Adrenal gland (tissue), 12 donors: ENCODE measurements around the gene CNNM2. TPM values are rescaled to one million over a fixed set of nuclear protein-coding genes. Genes with fewer than 3 reads are reported as not detected.
A peak's percentile ranks its signal among the peaks of the same experiment; 100 is the strongest.

Source experiments
- DNase-seq, 7 donors: peaks; one replicate each; pipeline ENCODE4 v3.0.0-alpha.2; 2019 to 2020
- H3K27ac ChIP-seq, 5 donors: fragments of 200-600 bp; sonication (generic) in 4 of 5; 1 replicate in 3 of 5; 2 replicates in 2 of 5; pipeline versions ENCODE4 v1.5.1 to v1.8.0; 2016 to 2020; ENCODE audit warnings: mild to moderate bottlenecking in 1 of 5
- H3K27me3 ChIP-seq: fragments of 200-600 bp; 2 replicates; pipeline ENCODE4 v1.8.0; 2021
- H3K36me3 ChIP-seq, 2 donors: fragments of 200-600 bp; replicated peaks in 1 of 2; 1 replicate in 1 of 2; 2 replicates in 1 of 2; pipeline versions ENCODE4 v1.5.1 to v1.8.0; 2018 to 2022
- H3K4me1 ChIP-seq, 2 donors: fragments of 200-600 bp; replicated peaks in 1 of 2; 1 replicate in 1 of 2; 2 replicates in 1 of 2; pipeline versions ENCODE4 v1.5.1 to v1.8.0; 2018 to 2021
- H3K4me3 ChIP-seq, 4 donors: fragments of 200-600 bp; sonication (generic) in 3 of 4; one replicate each; pipeline ENCODE4 v1.5.1; 2016 to 2018
- H3K9me3 ChIP-seq, 3 donors: fragments of 200-600 bp; sonication (generic) in 1 of 3; replicated peaks in 1 of 3; 1 replicate in 2 of 3; 2 replicates in 1 of 3; pipeline versions ENCODE4 v1.5.1 to v1.8.0; 2016 to 2021
- POLR2A ChIP-seq, 2 donors: fragments of 450-650 bp; IDR thresholded peaks; one replicate each; pipeline ENCODE4 v1.6.1; 2017; ENCODE audit warnings: antibody characterized with exemption in 2 of 2, mild to moderate bottlenecking in 2 of 2, moderate library complexity in 1 of 2
- WGBS, 4 donors: extraction: QIAGEN DNeasy Blood & Tissue Kit in 2 of 4; methylation state at CpG; one replicate each; pipeline versions ENCODE4 v1.1.5 to v1.1.7; 2013 to 2017; 5-methylcytosine and 5-hydroxymethylcytosine counted together
- intact Hi-C, 2 donors: fragments of 100-400 bp; cut with DNase I; formaldehyde crosslinking; loops; one replicate each; pipeline versions ENCODE4 v1.14.1 to v1.15.0; 2022 to 2023
- polyA plus RNA-seq, 3 donors: library from polyadenylated mRNA; stranded (reverse); fragments of 200-250 nt in 2 of 3; fragments of 350-450 nt in 1 of 3; fragmentation: Illumina TruSeq in 1 of 3; extraction: RNeasy Lipid Tissue Mini Kit (QIAGEN cat#74804) in 1 of 3; gene quantifications; one replicate each; pipeline ENCODE4 v1.2.3, GENCODE V29; 2013 to 2014
- total RNA-seq, 9 donors: library from RNA; depleted of rRNA in 4 of 9; stranded (reverse); fragments of >200 nt in 4 of 9; fragments of 120-200 nt in 1 of 9; fragmentation: NEBNext Ultra II Directional in 1 of 9; extraction: Animal tissue kit (Norgen Biotek cat#: 25700) in 1 of 9; gene quantifications; one replicate each; pipeline versions ENCODE4 v1.1.0 to v1.2.4, GENCODE V29; 2013 to 2023
- TF ChIP-seq, protein P1 (sequence below), 6 experiments: fragments of 450-650 bp in 4 of 6; fragments of 200-600 bp in 2 of 6; sonication (generic) in 1 of 6; IDR thresholded peaks; 1 replicate in 5 of 6; 2 replicates in 1 of 6; pipeline versions ENCODE4 v1.5.1 to v1.8.0; 2016 to 2021; ENCODE audit warnings: antibody characterized with exemption in 6 of 6, mild to moderate bottlenecking in 2 of 6, moderate library complexity in 1 of 6
- donor health status: healthy with polysubstance abuse.
- donor health status: Bipolar disorder and iron deficiency.
- donor health status: DM: yes; HTN: yes; CAD: no.
- donor health status: DM: no; HTN: no; CAD: no.
- donor health status: DM: no; HTN: no; CAD: no.
- donor health status: DM: yes; HTN: yes; CAD: no.

Gene CNNM2
- total and polyA plus RNA-seq, 12 donors = 5.4 to 52.0 (median 36.6) TPM

- H3K4me1 ChIP-seq = peaks cover 5 to 6% of the 10 kb centered on the region in 2 donors
- intact Hi-C loops = no loop called here
- H3K9me3 ChIP-seq = no peaks in the 10 kb centered on the region
- DNase-seq = no peak
- no peaks in the 10 kb centered on the region for H3K27me3 ChIP-seq
- TF ChIP-seq, protein P1, sequence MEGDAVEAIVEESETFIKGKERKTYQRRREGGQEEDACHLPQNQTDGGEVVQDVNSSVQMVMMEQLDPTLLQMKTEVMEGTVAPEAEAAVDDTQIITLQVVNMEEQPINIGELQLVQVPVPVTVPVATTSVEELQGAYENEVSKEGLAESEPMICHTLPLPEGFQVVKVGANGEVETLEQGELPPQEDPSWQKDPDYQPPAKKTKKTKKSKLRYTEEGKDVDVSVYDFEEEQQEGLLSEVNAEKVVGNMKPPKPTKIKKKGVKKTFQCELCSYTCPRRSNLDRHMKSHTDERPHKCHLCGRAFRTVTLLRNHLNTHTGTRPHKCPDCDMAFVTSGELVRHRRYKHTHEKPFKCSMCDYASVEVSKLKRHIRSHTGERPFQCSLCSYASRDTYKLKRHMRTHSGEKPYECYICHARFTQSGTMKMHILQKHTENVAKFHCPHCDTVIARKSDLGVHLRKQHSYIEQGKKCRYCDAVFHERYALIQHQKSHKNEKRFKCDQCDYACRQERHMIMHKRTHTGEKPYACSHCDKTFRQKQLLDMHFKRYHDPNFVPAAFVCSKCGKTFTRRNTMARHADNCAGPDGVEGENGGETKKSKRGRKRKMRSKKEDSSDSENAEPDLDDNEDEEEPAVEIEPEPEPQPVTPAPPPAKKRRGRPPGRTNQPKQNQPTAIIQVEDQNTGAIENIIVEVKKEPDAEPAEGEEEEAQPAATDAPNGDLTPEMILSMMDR (IDR thresholded peaks at IDR 0.05) = no peak
- no peak for TF ChIP-seq POLR2A (IDR thresholded peaks at IDR 0.05)
- no peak overlapping the region for H3K4me3 ChIP-seq
- H3K36me3 ChIP-seq = peaks cover 0 to 3% of the 10 kb centered on the region in 2 donors
- WGBS, 4 donors = 92 to 95% (median 93%) methylated on average over 2 of the region's 2 CpGs
- H3K27ac ChIP-seq = no peak overlapping the region
Measured at GRCh38 chr10:102930720-102931119, 12.6 kb downstream of the CNNM2 start.

DNA sequence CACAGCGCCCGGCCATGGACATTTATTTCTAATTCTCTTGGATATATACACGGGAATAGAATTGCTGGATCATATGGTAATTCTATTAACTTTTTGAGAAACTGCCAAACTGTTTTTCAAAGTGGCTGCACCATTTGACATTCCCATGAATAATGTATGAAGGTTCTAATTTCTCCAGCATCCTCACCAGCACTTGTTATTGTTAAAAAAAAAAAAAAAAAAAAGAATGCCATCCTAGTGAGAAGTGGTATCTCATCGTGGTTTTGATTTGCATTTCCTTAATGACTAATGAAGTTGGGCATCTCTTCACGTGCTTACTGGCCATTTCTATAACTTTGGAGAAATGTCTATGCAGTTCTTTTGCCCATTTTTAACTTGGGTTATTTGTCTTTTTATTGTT, 13.5 kb downstream of the CNNM2 start:
- Histone ChIP-seq H3K9me3 (no peaks in the 10 kb centered on the region), H3K4me3 (no peak overlapping the region), H3K27ac (no peak overlapping the region), H3K27me3 (no peaks in the 10 kb centered on the region), H3K4me1 (peaks cover 5 to 6% of the 10 kb centered on the region in 2 donors), H3K36me3 (peaks cover 0 to 3% of the 10 kb centered on the region in 2 donors)
- 83 to 93% (median 90%) methylated on average over 5 of the region's 5 CpGs for WGBS, 4 donors
- intact Hi-C loops = no loop called here
- no peak for DNase-seq
- TF ChIP-seq, protein P1 (IDR thresholded peaks at IDR 0.05) = no peak
- no peak for TF ChIP-seq POLR2A (IDR thresholded peaks at IDR 0.05)

- peak in 1 of 7 donors; percentile 25 for DNase-seq
- Histone ChIP-seq H3K4me3 (no peak overlapping the region), H3K9me3 (no peaks in the 10 kb centered on the region), H3K36me3 (peaks cover 0 to 3% of the 10 kb centered on the region in 2 donors), H3K27ac (peak overlapping the region in 1 of 5 donors; percentile 47), H3K4me1 (no peaks in the 10 kb centered on the region), H3K27me3 (no peaks in the 10 kb centered on the region)
- WGBS, 4 donors = 90 to 98% (median 96%) methylated on average over 4 of the region's 4 CpGs
- TF ChIP-seq POLR2A (IDR thresholded peaks at IDR 0.05) = no peak
- TF ChIP-seq, protein P1 (IDR thresholded peaks at IDR 0.05) = no peak
- intact Hi-C loops = no loop called here
Measured at GRCh38 chr10:102935505-102935904, 17.4 kb downstream of the CNNM2 start.

GRCh38 chr10:102935939-102936605, 18.0 kb downstream of the CNNM2 start:
- intact Hi-C loops = no loop called here
- Histone ChIP-seq H3K4me3 (no peak overlapping the region), H3K9me3 (no peaks in the 10 kb centered on the region), H3K27ac (peak overlapping the region in 1 of 5 donors; percentile 47), H3K36me3 (peaks cover 0 to 3% of the 10 kb centered on the region in 2 donors), H3K27me3 (no peaks in the 10 kb centered on the region), H3K4me1 (no peaks in the 10 kb centered on the region)
- DNase-seq = peak in 1 of 7 donors; percentile 52
- 59 to 76% (median 68%) methylated on average over 3 of the region's 3 CpGs for WGBS, 4 donors
- TF ChIP-seq POLR2A (IDR thresholded peaks at IDR 0.05) = no peak
- TF ChIP-seq, protein P1 (IDR thresholded peaks at IDR 0.05) = no peak
